ENCODE data around the gene KRT4.
"Not testable (repeated sequence)": the region's sequence is repeated elsewhere in the genome, so short reads cannot be mapped to it uniquely, and the experiment has no call there.

The KRT4 gene

DNA sequence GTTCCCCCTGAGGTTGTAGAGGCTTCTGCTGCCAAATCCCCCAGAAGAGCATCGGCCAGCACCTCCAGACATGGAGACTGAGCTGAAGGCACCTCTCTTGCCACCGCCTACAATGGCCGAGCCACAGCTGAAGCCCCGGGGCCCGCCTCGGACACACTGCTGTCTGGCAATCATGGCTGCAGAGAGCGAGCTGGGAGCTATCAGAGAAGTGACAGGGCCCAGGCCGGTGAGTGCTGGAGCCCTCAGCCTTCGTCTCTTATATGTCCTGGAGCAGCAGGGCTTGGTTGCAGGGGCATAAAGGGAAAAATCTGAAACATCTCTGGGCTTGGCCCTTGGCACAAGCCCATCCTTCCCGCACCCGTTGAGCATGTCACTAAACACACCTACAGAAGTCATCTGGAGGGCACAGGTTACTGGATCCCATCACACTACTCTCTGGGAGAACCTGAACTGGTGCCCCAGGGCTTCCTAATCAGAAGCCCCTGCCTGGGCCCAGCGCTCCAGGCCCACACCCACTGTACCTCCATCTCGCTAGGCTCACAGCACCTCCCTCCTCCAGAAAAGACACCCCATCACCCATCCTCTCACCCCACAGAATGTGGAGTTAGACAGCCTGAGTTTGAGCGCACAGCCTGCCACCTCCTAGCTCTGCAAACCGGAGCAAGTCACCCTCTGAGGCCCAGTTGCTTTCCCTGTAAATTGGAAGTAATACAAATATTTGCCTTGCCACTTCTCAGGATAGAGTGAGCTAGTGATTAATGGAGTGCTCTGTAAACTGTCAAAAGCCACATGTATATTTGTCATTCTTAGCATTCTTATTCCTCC, at the start of gene KRT4:
TSS of gene KRT4 (minus strand) at position 232 of the 825 bp plus-strand sequence. CDS start at position 174, 58 bp downstream.
- no peak for DNase-seq (ENCODE audit: low spot score)

DNA sequence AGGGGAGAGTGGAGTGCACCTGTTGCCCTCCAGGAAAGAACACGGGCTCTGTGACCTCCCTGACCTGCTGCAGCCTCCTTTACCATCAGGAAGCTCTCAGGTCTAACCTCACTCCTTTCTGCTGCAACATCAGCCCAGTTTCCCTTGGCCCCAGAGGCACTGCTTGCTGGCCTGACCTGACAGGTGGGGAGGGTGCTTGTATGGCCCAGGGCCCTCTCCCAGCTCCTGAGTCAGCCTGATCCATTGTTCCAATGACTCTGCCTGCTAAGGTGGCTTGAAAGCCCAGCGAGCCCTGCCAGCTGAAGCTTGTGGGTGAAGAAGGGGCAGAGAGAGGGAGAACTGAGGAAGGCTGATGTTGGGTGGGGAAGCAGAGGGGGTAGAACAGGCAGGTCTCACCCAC, 48.1 kb upstream of the KRT4 start:
- no peak for DNase-seq (ENCODE audit: low spot score)

- no peak for DNase-seq (ENCODE audit: low spot score)
These were observed 47.6 kb upstream of the KRT4 start for GRCh38 chr12:52861511-52861910.

- no peak for DNase-seq (ENCODE audit: low spot score)
These were observed 46.3 kb upstream of the KRT4 start for GRCh38 chr12:52860102-52860823.

DNA sequence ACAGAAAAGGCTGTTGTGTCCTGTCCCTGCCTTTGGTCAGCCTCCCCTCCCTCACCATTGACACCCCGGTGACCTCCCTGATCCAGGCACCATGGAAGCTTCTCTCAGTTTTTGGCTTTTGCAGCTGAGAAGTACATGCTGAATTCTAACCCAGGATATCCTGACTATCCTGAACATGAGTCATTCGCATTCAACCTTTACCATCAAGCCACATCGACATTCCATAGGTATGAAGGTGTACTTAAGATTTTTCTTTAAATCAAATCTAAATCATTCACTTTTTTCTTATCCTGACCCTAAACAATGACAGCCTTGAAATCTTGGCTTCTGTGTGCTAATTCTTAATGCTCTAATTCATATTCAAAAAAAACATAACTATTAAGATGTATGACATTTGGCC, 43.6 kb upstream of the KRT4 start:
- no peak for DNase-seq (ENCODE audit: low spot score)

- DNase-seq (ENCODE audit: low spot score) = no peak
These were observed 42.9 kb upstream of the KRT4 start for GRCh38 chr12:52856787-52857186.

GRCh38 chr12:52856077-52856476, 42.2 kb upstream of the KRT4 start:
- not testable (repeated sequence) for DNase-seq (ENCODE audit: low spot score)

- no peak for DNase-seq (ENCODE audit: low spot score)
These were observed 37.9 kb upstream of the KRT4 start for GRCh38 chr12:52851787-52852186.

- DNase-seq (ENCODE audit: low spot score) = no peak
These were observed 36.8 kb upstream of the KRT4 start for GRCh38 chr12:52850681-52851080.

- DNase-seq (ENCODE audit: low spot score) = no peak
These were observed 35.6 kb upstream of the KRT4 start for GRCh38 chr12:52849511-52849910.

DNA sequence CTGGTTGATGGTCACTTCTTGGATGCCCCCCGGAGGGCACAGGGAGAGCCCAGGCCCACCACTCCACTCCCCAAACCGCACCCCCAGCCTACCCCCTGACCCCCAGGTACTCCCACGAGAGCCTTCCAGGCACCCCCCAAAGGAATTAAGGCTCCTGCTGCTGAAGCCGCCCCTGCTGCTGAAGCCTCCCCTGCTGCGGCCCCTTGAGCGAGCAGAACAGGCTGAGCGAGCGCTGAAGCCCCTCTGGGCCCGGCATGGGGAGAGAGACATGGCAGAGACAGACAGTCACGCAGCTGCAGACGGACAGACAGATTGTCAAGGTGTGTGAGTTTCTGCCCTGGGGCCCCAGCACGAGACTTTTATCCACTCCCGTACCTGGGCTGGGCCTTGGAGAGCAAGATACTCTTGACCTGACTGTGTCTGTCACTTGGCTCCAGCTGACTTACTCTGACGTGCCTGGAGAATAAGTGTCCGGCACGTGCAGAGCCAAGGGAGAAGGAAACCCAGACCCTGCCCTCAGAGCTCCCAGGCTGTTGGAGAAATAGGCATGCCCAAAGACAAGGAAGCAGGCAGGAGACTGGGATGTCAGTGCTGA, 34.8 kb upstream of the KRT4 start, which contains the start of gene KRT78:
TSS of gene KRT78 (minus strand) at position 334 of the 595 bp plus-strand sequence. CDS start at position 270, 64 bp downstream.
- no peak for DNase-seq (ENCODE audit: low spot score)

GRCh38 chr12:52847335-52848102, 33.6 kb upstream of the KRT4 start:
- no peak for DNase-seq (ENCODE audit: low spot score)

- DNase-seq (ENCODE audit: low spot score) = no peak
These were observed 32.5 kb upstream of the KRT4 start for GRCh38 chr12:52846356-52846970.

DNA sequence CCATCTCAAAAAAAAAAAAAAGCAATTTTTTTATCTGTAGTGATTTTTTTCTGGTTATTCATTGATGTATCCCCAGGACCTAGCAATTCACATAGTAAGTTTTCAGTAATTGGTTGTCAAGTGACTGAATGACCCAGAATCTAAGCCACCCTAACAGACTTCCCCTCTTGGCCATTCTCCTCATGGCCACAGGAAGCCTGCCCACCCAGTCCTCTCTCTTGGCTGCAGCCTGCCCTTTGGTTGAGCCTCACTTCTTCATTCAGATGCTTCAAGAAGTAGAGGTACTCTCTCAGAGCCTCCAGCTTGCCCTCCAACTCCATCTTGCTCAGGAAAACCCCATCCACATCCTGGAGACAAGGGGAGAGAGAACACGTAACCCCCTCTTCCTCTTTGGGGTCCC, 32.0 kb upstream of the KRT4 start:
- no peak for DNase-seq (ENCODE audit: low spot score)

GRCh38 chr12:52844386-52844785, 30.5 kb upstream of the KRT4 start:
- no peak for DNase-seq (ENCODE audit: low spot score)

- DNase-seq (ENCODE audit: low spot score) = no peak
These were observed 25.7 kb upstream of the KRT4 start for GRCh38 chr12:52839436-52840105.

DNA sequence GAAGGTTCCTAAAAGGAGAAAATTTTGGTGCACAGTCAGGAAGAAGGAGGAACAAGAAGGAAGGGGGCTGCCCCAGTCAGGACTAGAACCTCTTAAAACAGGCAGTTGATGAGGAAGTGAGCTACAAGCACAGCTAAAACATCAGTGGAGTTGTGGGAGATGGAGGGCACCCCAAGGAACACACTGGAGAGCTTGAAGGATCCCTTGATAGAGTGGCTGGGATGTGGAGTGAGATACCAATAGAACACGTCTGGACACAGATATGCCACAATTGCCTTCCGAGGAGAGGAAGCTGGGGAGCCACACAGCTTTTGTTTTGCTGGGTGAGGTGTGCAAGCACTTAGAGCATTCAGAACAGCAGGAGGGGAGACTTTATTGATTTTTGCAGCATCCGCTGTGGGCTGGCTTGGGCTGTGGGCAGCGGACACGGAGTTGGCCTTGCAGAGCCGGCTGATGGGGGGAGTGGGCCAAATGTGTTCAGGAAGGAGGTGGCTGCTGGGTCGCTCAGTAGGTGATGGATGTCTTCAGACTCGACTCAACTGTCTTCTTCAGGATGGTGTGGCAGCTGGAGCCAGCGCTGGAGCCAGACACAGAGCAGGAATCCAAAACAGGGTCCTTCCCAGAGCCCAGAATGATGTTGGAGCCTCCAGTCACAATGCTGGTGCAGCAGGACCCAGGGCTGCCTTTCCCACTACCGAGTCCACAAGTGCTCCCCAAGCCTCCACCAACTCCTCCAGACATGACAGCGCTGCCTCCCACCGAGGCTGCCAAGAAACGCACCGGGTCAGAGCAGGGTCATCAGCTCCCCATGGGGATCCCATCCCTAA, 24.9 kb upstream of the KRT4 start:
- no peak for DNase-seq (ENCODE audit: low spot score)

GRCh38 chr12:52837781-52838608, 24.1 kb upstream of the KRT4 start:
- DNase-seq (ENCODE audit: low spot score) = no peak

DNA sequence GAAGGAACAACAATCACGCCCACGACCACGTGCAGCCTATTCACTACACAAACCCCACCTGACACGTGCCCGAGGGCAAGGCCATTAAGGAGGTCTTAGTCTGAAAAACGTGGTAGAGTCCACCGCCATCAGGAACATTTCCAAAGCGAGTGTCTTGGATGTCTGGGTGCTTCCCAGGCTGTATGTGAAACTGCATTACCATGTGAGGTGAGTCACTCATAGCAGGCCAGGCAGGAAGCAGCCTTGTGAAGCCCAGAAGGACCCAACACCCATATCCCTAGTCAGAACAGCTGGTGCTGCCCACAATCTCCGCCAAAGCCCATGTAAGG, 23.5 kb upstream of the KRT4 start:
- no peak for DNase-seq (ENCODE audit: low spot score)

Data from D341Med (cell line).